Spinal cord (tissue), 10 donors: Measurements from ENCODE around the gene DNASE1L2. TPM values are rescaled to one million over a fixed set of nuclear protein-coding genes. Genes with fewer than 3 reads are reported as not detected.

Experiments
- DNase-seq, 6 donors: peaks; one replicate each; pipeline versions ENCODE4 v3.0.0 to v3.0.0-alpha.2; 2013 to 2015; ENCODE audit warnings: low spot score in 6 of 6, low read depth in 4 of 6
- H3K27ac ChIP-seq: one replicate; pipeline ENCODE4 v1.5.1; 2013; ENCODE audit warnings: low read depth, low read length, control low read depth
- H3K27me3 ChIP-seq: one replicate; pipeline ENCODE4 v1.6.1; 2013; ENCODE audit warnings: low read length; ENCODE audit not compliant: control insufficient read depth, insufficient read depth
- H3K36me3 ChIP-seq: one replicate; pipeline ENCODE4 v1.6.1; 2013; ENCODE audit warnings: low read length; ENCODE audit not compliant: control insufficient read depth, insufficient read depth
- H3K4me1 ChIP-seq: one replicate; pipeline ENCODE4 v1.6.1; 2013; ENCODE audit warnings: low read length; ENCODE audit not compliant: control insufficient read depth, insufficient read depth
- H3K4me3 ChIP-seq: one replicate; pipeline ENCODE4 v1.5.1; 2013; ENCODE audit warnings: low read depth, low read length, control low read depth
- H3K9me3 ChIP-seq: one replicate; pipeline ENCODE4 v1.6.1; 2013; ENCODE audit warnings: low read length; ENCODE audit not compliant: control insufficient read depth, insufficient read depth
- WGBS: methylation state at CpG from one replicate; pipeline ENCODE4 v1.1.5; 2013; ENCODE audit warnings: missing lambda C conversion rate; ENCODE audit not compliant: insufficient coverage; 5-methylcytosine and 5-hydroxymethylcytosine counted together
- polyA plus RNA-seq, 2 donors: library from polyadenylated mRNA; unstranded; fragments of 120-200 nt; gene quantifications; one replicate each; pipeline ENCODE4 v1.2.1, GENCODE V29; 2013; ENCODE audit not compliant: insufficient read length in 2 of 2
- total RNA-seq, 2 donors: library from RNA; depleted of rRNA in 1 of 2; stranded (reverse); fragments of 120-200 nt in 1 of 2; fragments of >200 nt in 1 of 2; gene quantifications; one replicate each; pipeline versions ENCODE4 v1.2.3 to v1.2.4, GENCODE V29; 2013 to 2014
- donor health status: healthy.

DNASE1L2 gene
- total and polyA plus RNA-seq, 4 donors = 1.9 to 6.1 (median 3.9) TPM

GRCh38 chr16:2231016-2231931, 5.0 kb upstream of the DNASE1L2 start:
- Histone ChIP-seq H3K4me1 (peaks cover 5% of the 10 kb centered on the region), H3K27ac (no peak overlapping the region), H3K4me3 (no peak overlapping the region), H3K36me3 (peaks cover 95% of the 10 kb centered on the region), H3K27me3 (peaks cover 6% of the 10 kb centered on the region), H3K9me3 (no peaks in the 10 kb centered on the region)
- no peak for DNase-seq
- 92% methylated on average over 25 of the region's 29 CpGs for WGBS

GRCh38 chr16:2232094-2232990, 3.9 kb upstream of the DNASE1L2 start:
- H3K27ac ChIP-seq = no peak overlapping the region
- 92% methylated on average over 39 of the region's 41 CpGs for WGBS
- H3K27me3 ChIP-seq = peaks cover 15% of the 10 kb centered on the region
- DNase-seq = no peak
- no peaks in the 10 kb centered on the region for H3K9me3 ChIP-seq
- no peak overlapping the region for H3K4me3 ChIP-seq
- H3K36me3 ChIP-seq = peaks cover 96% of the 10 kb centered on the region
- peaks cover 15% of the 10 kb centered on the region for H3K4me1 ChIP-seq

- Histone ChIP-seq H3K27ac (no peak overlapping the region), H3K4me3 (no peak overlapping the region), H3K9me3 (no peaks in the 10 kb centered on the region), H3K27me3 (peaks cover 15% of the 10 kb centered on the region), H3K36me3 (peaks cover 99% of the 10 kb centered on the region), H3K4me1 (peaks cover 21% of the 10 kb centered on the region)
- WGBS = 92% methylated on average over 28 of the region's 28 CpGs
- DNase-seq = no peak
Observed at GRCh38 chr16:2233046-2233775, 3.0 kb upstream of the DNASE1L2 start.

GRCh38 chr16:2233872-2234812, 2.1 kb upstream of the DNASE1L2 start:
- WGBS = 94% methylated on average over 40 of the region's 51 CpGs
- Histone ChIP-seq H3K4me1 (peaks cover 21% of the 10 kb centered on the region), H3K27ac (no peak overlapping the region), H3K27me3 (peaks cover 15% of the 10 kb centered on the region), H3K36me3 (peaks cover 99% of the 10 kb centered on the region), H3K9me3 (no peaks in the 10 kb centered on the region), H3K4me3 (no peak overlapping the region)
- DNase-seq = no peak

GRCh38 chr16:2234813-2235170, 1.5 kb upstream of the DNASE1L2 start:
- Histone ChIP-seq H3K27me3 (peaks cover 15% of the 10 kb centered on the region), H3K4me3 (no peak overlapping the region), H3K4me1 (peaks cover 21% of the 10 kb centered on the region), H3K36me3 (peaks cover 99% of the 10 kb centered on the region), H3K27ac (no peak overlapping the region), H3K9me3 (no peaks in the 10 kb centered on the region)
- WGBS = 92% methylated on average over 16 of the region's 18 CpGs
- DNase-seq = no peak

- Histone ChIP-seq H3K4me3 (no peak overlapping the region), H3K27me3 (peaks cover 15% of the 10 kb centered on the region), H3K27ac (no peak overlapping the region), H3K36me3 (peaks cover 97% of the 10 kb centered on the region), H3K4me1 (peaks cover 21% of the 10 kb centered on the region), H3K9me3 (no peaks in the 10 kb centered on the region)
- no peak for DNase-seq
- WGBS = 94% methylated on average over 28 of the region's 28 CpGs
Observed at GRCh38 chr16:2235234-2235651, 1.0 kb upstream of the DNASE1L2 start.

- 78% methylated on average over 19 of the region's 19 CpGs for WGBS
- peaks cover 96% of the 10 kb centered on the region for H3K36me3 ChIP-seq
- no peak overlapping the region for H3K27ac ChIP-seq
- peaks cover 21% of the 10 kb centered on the region for H3K4me1 ChIP-seq
- H3K4me3 ChIP-seq = no peak overlapping the region
- no peaks in the 10 kb centered on the region for H3K9me3 ChIP-seq
- no peak for DNase-seq
- peaks cover 15% of the 10 kb centered on the region for H3K27me3 ChIP-seq
Observed at GRCh38 chr16:2235695-2236336, 428 bp upstream of the DNASE1L2 start.

GRCh38 chr16:2237102-2237482, 848 bp downstream of the DNASE1L2 start:
- DNase-seq = no peak
- Histone ChIP-seq H3K27me3 (peaks cover 15% of the 10 kb centered on the region), H3K9me3 (no peaks in the 10 kb centered on the region), H3K4me3 (no peak overlapping the region), H3K27ac (no peak overlapping the region), H3K4me1 (peaks cover 21% of the 10 kb centered on the region), H3K36me3 (peaks cover 96% of the 10 kb centered on the region)
- 9% methylated on average over 40 of the region's 40 CpGs for WGBS
